Neutrophil (primary cell): Measurements from ENCODE around the gene MKLN1.

Experiments used
- H3K27ac ChIP-seq: fragments of 200-600 bp; sonication (generic); 2 replicates; pipeline ENCODE4 v1.5.1; 2016; ENCODE audit warnings: mild to moderate bottlenecking, moderate library complexity
- H3K27me3 ChIP-seq: fragments of 200-600 bp; sonication (generic); 2 replicates; pipeline ENCODE4 v1.6.0; 2016; ENCODE audit warnings: mild to moderate bottlenecking
- H3K36me3 ChIP-seq: fragments of 200-600 bp; sonication (generic); 2 replicates; pipeline ENCODE4 v1.5.1; 2017
- H3K4me1 ChIP-seq, 2 experiments: fragments of 200-600 bp in 1 of 2; sonication (generic) in 1 of 2; 1 replicate in 1 of 2; 2 replicates in 1 of 2; pipeline versions ENCODE4 v1.5.1 to v1.6.1; 2013 to 2016; ENCODE audit warnings: low read depth in 1 of 2, low read length in 1 of 2, mild to moderate bottlenecking in 1 of 2, moderate library complexity in 1 of 2; ENCODE audit not compliant: control insufficient read depth in 1 of 2, insufficient read depth in 1 of 2
- H3K4me3 ChIP-seq, 2 experiments: fragments of 200-600 bp in 1 of 2; sonication (generic) in 1 of 2; 1 replicate in 1 of 2; 2 replicates in 1 of 2; pipeline ENCODE4 v1.5.1; 2013 to 2016; ENCODE audit warnings: low read depth in 1 of 2, low read length in 1 of 2, mild to moderate bottlenecking in 1 of 2, moderate library complexity in 1 of 2
- H3K9me3 ChIP-seq: fragments of 200-600 bp; sonication (generic); 2 replicates; pipeline ENCODE4 v1.5.1; 2016
- TF ChIP-seq, protein P1 (sequence below): fragments of 200-600 bp; sonication (generic); IDR thresholded peaks from 2 replicates; pipeline ENCODE4 v1.5.1; 2016; ENCODE audit warnings: antibody characterized with exemption

Gene MKLN1

DNA sequence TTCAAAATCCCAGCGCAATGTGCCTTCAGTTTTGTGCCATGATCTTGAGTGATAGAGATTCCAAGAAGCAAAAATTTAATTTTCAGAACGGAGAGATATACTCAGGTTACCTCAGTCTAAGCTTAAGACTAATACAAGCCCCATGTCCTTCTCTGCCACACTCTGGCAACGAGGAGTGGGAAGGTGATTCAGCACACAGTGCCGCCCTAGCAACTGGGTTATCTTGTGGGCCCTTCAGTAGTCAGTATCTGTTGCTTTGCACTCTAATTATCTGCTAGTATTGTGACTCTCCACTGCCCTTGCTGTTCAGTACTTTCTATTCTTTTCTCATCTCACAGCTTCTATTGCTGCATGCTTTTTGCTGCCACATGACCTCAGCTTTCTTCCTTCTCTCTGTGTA lies 39.2 kb upstream of the MKLN1 start:
- TF ChIP-seq, protein P1, sequence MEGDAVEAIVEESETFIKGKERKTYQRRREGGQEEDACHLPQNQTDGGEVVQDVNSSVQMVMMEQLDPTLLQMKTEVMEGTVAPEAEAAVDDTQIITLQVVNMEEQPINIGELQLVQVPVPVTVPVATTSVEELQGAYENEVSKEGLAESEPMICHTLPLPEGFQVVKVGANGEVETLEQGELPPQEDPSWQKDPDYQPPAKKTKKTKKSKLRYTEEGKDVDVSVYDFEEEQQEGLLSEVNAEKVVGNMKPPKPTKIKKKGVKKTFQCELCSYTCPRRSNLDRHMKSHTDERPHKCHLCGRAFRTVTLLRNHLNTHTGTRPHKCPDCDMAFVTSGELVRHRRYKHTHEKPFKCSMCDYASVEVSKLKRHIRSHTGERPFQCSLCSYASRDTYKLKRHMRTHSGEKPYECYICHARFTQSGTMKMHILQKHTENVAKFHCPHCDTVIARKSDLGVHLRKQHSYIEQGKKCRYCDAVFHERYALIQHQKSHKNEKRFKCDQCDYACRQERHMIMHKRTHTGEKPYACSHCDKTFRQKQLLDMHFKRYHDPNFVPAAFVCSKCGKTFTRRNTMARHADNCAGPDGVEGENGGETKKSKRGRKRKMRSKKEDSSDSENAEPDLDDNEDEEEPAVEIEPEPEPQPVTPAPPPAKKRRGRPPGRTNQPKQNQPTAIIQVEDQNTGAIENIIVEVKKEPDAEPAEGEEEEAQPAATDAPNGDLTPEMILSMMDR = no peak
- H3K27me3 ChIP-seq = no peaks in the 10 kb centered on the region
- no peaks in the 10 kb centered on the region for H3K9me3 ChIP-seq
- H3K4me3 ChIP-seq = no peak overlapping the region
- no peaks in the 10 kb centered on the region for H3K36me3 ChIP-seq
- H3K4me1 ChIP-seq = no peaks in the 10 kb centered on the region
- H3K27ac ChIP-seq = no peak overlapping the region

DNA sequence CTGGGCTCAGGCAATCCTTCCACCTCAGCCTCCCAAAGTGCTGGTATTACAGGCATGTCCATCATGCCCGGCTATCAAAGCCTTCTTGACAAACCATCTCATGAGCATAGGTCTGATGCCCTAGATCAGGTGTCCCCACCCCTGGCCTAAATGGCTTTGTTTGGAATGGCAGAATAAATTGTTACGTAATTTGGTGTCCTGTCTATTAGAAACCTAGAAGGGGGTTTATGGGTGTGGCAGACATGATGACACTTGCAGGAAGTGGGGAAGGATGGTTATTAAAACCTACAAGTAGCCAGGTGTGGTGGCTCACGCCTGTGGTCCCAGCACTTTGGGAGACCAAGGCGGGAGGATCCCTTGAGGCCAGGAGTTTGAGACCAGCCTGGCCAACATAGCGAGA lies 38.6 kb upstream of the MKLN1 start:
- TF ChIP-seq, protein P1 = no peak
- Histone ChIP-seq H3K36me3 (no peaks in the 10 kb centered on the region), H3K27ac (no peak overlapping the region), H3K27me3 (no peaks in the 10 kb centered on the region), H3K4me3 (no peak overlapping the region), H3K9me3 (no peaks in the 10 kb centered on the region), H3K4me1 (no peaks in the 10 kb centered on the region)

DNA sequence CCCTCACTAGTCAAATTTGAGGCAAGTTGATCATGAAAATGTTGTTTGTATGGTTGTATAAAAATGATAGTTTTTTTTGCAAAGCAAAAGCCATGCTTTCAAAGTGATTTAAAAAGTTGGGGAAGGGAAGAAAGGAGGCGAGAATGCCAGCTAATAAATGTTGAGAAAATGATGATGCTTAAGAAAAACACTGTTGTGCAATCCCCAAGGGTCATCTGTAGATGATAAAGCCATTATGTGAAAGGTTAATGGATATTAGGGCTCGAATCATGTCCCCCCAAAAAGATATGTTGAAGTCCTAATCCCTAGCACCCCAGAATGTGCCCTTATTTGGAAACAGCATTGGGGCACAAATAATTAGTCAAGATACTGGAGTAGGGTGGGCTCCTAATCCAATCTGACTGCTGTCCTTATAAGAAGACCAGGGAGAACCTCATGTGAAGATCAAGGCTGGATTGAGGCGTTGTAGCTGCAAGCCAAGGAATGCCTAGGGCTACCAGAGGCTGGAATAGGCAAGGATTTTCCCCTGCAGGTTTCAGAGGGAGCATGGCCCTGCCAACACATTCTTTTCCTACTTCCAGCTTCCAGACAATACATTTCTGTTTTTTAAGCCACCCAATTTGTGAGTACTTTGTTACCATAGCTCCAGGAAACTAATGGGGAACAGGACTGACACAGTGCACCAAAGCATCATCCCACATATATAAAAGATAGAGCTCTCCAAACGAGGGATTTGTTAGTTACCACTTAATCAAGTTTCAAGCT lies 35.4 kb upstream of the MKLN1 start:
- TF ChIP-seq, protein P1 = no peak
- Histone ChIP-seq H3K4me3 (no peak overlapping the region), H3K27ac (no peak overlapping the region), H3K9me3 (no peaks in the 10 kb centered on the region), H3K4me1 (no peaks in the 10 kb centered on the region), H3K36me3 (no peaks in the 10 kb centered on the region), H3K27me3 (no peaks in the 10 kb centered on the region)

DNA sequence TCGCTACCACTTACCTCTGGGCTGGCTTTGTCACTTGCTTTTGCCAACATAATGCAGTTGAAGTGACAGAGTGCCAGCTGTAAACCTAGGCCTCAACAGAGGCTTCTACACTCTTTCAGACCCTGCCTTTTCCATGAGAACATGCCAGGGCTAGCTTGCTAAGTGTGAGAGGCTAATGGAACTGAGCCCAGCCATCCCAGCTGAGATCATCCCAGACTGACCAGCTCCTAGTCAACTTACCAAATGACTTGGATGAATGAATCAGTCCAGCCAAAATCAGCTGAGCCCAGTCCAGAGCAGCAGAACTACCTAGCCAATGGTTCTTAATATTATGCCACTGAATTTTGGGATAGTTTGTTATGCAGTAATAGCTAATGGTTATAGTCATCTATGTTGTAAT lies 34.7 kb upstream of the MKLN1 start:
- Histone ChIP-seq H3K4me1 (no peaks in the 10 kb centered on the region), H3K9me3 (no peaks in the 10 kb centered on the region), H3K27me3 (no peaks in the 10 kb centered on the region), H3K27ac (no peak overlapping the region), H3K36me3 (no peaks in the 10 kb centered on the region), H3K4me3 (no peak overlapping the region)
- TF ChIP-seq, protein P1 = no peak

DNA sequence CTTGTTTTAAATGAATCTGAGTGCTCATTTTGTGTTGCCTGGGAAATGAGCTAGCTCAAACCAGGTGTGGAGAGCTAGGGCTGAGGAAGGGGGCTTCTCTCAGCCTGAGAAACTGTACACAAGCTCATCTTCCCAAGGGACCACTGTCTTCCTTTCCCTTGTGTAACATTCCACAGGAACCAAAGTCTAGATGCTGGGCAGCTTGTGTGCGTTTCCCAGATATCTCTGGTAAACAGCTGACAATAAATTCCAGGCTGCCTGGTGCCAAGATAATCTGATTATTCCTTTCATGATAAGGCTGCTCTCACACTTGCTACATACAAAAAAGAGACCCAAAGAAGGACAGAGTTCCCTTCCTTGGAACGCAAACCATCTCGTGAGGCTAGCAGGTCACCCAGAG lies 33.1 kb upstream of the MKLN1 start:
- H3K9me3 ChIP-seq = no peaks in the 10 kb centered on the region
- H3K27me3 ChIP-seq = no peaks in the 10 kb centered on the region
- no peak overlapping the region for H3K4me3 ChIP-seq
- TF ChIP-seq, protein P1 = no peak
- H3K36me3 ChIP-seq = no peaks in the 10 kb centered on the region
- no peak overlapping the region for H3K27ac ChIP-seq
- no peaks in the 10 kb centered on the region for H3K4me1 ChIP-seq
